D721Med (cell line): ENCODE results near the gene SHISA4.
"Not testable (repeated sequence)": the region's sequence is repeated elsewhere in the genome, so short reads cannot be mapped to it uniquely, and the experiment has no call there.

Experiments
- DNase-seq: peaks from one replicate; pipeline ENCODE4 v3.0.0; 2011; ENCODE audit warnings: low spot score; ENCODE audit not compliant: insufficient read length
- FAIRE-seq: peaks from 2 replicates; lab custom pipeline; 2011; peaks lifted over from hg19 to GRCh38; lab: Jason Lieb, UNC
- TF ChIP-seq, protein P1 (sequence below): IDR thresholded peaks from 2 replicates; pipeline ENCODE4 v1.5.1; 2012; ENCODE audit warnings: mild to moderate bottlenecking, control low read depth; ENCODE audit not compliant: insufficient read depth; ENCODE audit errors: missing control alignments

Gene SHISA4

DNA sequence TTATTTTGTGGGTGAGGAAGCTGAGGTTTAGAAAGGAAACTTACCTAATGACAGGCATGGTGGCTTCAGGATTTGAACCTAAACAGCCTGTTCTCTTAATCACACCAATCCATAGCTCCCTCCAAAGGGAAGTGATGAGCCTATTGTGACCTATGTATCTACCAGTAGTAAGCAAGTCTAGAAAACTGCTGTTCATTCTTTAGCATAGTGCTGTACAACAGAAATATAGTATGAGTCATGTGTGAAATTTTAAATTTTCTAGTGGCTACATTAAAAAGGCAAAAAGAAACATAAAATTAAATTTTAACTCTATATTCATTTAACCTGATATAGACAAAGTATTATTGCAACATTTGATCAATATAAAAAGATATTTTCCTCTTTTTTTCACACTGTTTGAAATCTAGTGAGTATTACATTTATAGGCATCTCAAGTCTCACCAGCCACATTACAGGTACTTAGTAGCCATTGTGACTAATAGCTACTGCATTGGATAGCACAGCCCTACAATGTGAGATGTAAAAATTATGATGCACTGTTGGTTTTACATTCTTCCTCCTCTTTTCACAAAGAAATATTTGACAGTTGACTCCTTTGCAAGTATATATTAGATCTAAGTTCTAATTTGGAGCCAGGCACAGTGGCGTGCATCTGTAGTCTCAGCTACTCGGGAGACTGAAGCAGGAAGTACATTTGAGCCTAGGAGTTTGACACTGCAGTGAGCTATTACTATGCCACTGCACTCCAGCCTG is 43.2 kb upstream of the SHISA4 start:
- TF ChIP-seq, protein P1, sequence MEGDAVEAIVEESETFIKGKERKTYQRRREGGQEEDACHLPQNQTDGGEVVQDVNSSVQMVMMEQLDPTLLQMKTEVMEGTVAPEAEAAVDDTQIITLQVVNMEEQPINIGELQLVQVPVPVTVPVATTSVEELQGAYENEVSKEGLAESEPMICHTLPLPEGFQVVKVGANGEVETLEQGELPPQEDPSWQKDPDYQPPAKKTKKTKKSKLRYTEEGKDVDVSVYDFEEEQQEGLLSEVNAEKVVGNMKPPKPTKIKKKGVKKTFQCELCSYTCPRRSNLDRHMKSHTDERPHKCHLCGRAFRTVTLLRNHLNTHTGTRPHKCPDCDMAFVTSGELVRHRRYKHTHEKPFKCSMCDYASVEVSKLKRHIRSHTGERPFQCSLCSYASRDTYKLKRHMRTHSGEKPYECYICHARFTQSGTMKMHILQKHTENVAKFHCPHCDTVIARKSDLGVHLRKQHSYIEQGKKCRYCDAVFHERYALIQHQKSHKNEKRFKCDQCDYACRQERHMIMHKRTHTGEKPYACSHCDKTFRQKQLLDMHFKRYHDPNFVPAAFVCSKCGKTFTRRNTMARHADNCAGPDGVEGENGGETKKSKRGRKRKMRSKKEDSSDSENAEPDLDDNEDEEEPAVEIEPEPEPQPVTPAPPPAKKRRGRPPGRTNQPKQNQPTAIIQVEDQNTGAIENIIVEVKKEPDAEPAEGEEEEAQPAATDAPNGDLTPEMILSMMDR = no peak
- no peak for DNase-seq
- FAIRE-seq = no peak

DNA sequence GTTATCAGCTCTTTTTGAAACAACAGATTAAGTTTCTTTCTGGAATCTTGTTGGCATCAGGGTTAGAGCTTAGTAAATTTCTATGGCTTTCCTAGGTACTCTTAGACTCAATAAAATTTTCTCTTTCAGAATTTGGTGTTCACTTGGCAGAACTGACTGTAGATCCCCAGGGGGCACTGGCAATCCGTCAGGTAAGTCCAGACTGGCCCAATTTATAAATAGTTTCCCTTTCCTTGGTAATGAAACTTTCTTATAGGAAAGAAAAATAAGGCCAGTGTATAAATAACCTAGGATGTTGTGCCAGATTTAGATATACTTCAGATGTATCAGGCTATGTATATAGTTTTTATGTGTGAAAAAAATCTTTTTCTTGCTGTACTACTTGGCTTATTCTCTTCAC is 41.5 kb upstream of the SHISA4 start:
- FAIRE-seq = no peak
- DNase-seq = no peak
- TF ChIP-seq, protein P1 = no peak

DNA sequence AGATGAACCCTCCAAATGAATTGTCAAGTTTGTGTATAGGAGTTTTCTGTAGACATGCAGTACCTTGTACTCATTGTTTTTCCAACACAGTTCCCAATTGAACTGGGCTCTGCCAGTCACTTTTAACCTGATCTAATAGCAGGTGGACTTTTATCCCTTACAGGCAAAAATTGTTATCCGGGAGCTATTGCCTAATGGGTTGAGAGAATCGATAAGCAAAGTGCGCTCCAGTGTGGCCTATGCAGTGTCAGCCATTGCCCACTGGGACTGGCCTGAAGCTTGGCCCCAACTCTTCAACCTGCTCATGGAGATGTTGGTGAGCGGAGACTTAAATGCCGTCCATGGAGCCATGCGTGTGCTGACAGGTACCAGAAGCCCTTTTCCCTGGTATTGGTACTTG is 40.5 kb upstream of the SHISA4 start:
- TF ChIP-seq, protein P1 = no peak
- DNase-seq (no peak), FAIRE-seq (peak; percentile 16)

DNA sequence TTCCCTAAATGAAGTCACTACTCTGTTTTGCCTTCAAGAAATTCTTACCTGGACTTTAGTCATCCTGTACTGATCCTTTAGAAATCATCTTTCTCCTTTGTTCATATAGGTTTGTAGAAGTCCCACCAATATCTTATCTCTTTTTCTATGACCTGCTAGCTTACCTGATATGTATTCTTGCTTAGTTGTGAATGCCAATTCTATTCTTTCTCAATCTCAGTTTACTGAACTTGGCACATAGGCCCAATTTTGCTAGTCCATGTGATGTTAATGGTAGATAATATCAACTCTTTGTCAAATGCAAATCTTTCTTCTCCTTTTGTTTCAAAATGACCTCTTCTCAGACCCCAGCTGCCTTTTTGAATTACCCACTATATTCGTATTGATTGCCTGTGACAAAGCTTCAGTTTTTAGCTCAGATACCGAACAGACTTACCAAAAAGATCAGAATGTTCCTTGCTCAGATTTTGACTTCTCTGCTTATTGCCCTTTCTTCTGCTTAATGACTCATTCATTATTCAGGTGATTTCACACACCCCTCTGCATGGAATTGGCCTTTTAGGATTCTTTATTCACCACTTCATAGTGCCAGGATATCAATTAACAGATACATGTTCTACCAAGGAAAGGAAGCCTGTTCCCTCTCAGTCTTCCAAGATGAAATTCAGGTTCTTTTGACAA is 39.2 kb upstream of the SHISA4 start:
- no peak for FAIRE-seq
- TF ChIP-seq, protein P1 = no peak
- no peak for DNase-seq

DNA sequence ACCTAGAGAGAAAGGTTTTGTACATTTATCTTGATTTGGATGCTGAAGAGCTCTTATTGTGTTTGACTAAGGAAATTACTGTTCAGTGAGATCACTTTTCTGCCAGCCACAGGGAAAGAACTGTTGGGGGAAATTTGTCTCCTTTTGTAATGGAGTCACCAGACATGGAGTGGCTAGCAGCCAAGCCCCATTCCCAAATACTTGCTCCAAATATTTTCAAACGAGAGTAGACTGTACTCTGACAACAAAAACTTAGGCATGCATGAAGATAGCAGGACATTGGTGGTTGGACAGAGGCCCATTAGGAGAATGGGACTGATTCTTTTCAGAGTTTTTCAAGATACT is 38.7 kb upstream of the SHISA4 start:
- no peak for DNase-seq
- TF ChIP-seq, protein P1 = no peak
- FAIRE-seq = no peak

DNA sequence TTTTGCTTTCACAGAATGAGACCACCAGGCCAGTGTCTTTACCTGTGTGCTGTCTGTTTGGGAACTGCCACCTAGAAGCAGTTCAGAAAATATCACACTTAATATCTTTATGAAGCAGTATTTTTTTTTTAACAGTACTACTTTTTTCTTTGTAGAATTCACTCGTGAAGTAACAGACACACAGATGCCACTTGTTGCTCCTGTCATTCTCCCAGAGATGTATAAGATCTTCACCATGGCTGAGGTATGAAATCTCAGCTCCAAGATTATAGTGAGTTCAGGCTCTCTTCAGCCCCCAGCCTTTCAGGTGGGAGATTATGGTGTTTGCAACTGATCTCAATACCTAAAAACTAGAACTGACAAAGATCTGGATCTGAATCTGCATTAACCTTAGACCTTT is 36.7 kb upstream of the SHISA4 start:
- FAIRE-seq (no peak), DNase-seq (no peak)
- TF ChIP-seq, protein P1 = no peak

DNA sequence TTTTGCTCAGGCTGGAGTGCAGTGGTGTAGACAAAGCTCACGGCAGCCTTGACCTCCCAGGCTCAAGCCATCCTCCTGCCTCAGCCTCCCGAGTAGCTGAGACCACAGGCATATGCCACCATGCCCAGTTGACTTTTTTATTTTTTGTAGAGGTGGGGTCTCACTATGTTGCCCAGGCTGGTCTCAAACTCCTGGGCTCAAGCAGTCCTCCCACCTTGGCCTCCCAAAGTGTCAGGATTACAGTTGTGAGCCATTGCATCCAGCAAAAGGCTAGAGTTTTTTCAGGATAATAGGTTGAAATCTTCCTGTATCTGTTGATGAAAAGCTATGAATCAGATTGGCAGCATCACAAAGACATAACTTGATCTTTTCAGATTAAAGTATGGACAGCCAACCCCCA is 32.0 kb upstream of the SHISA4 start:
- DNase-seq = not testable (repeated sequence)
- FAIRE-seq = peak; percentile 11
